ENCODE measurements around the gene POLH.
A peak's percentile ranks its signal among the peaks of the same experiment; 100 is the strongest.

POLH gene

GRCh38 chr6:43623880-43624785, 48.1 kb downstream of the POLH start:
- no peak for DNase-seq
- Histone ChIP-seq H3K36me3 (peaks cover 64 to 71% (median 70%) of the 10 kb centered on the region in 3 donors), H3K27me3 (no peaks in the 10 kb centered on the region), H3K4me1 (peaks cover 0 to 19% (median 16%) of the 10 kb centered on the region in 4 donors), H3K27ac (no peak overlapping the region), H3K4me3 (no peak overlapping the region), H3K9me3 (no peaks in the 10 kb centered on the region)
- intact Hi-C loops (cut with DNase I; ENCODE audit: low total_unique reads) = no loop called here
- no peak for TF ChIP-seq CTCF (IDR thresholded peaks at IDR 0.05)

DNA sequence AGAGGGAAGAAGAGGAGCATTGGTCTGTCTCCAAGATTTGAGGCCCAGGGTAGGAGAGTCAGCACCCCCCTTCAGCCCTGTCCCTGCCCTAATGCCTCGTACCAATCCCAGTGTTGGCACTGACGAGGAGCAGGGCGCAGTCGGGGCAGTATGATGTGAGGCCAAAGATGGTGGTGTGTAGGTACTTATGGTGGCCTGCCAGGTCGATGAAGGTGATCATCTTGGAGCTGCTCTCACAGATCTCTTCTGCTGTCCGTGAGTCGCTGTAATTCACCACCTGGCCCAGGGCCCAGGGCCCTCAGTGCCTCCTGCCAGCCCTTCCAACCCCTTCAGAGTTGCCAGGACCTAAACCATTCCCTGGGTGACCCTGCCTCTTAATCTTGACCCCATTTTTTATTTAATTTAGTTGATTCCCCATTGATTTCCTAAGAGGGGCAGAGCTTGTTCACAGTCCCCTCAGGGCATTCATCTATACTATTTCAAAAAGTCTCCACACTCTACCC, 48.9 kb downstream of the POLH start:
- Histone ChIP-seq H3K27me3 (no peaks in the 10 kb centered on the region), H3K9me3 (no peaks in the 10 kb centered on the region), H3K4me1 (peaks cover 0 to 19% (median 16%) of the 10 kb centered on the region in 4 donors), H3K4me3 (no peak overlapping the region), H3K27ac (no peak overlapping the region), H3K36me3 (peaks cover 59 to 68% (median 65%) of the 10 kb centered on the region in 3 donors)
- no peak for DNase-seq
- intact Hi-C loops (cut with DNase I; ENCODE audit: low total_unique reads) = no loop called here
- no peak for TF ChIP-seq CTCF (IDR thresholded peaks at IDR 0.05)

- Histone ChIP-seq H3K9me3 (no peaks in the 10 kb centered on the region), H3K36me3 (peaks cover 52 to 61% (median 58%) of the 10 kb centered on the region in 3 donors), H3K27ac (no peak overlapping the region), H3K4me1 (peaks cover 0 to 23% (median 20%) of the 10 kb centered on the region in 4 donors), H3K4me3 (no peak overlapping the region), H3K27me3 (no peaks in the 10 kb centered on the region)
- no peak for DNase-seq
- TF ChIP-seq CTCF (IDR thresholded peaks at IDR 0.05) = no peak
- intact Hi-C loops (cut with DNase I; ENCODE audit: low total_unique reads) = no loop called here
Observed at GRCh38 chr6:43625393-43625992, 49.5 kb downstream of the POLH start.

GRCh38 chr6:43627008-43627825, 51.2 kb downstream of the POLH start:
- peak overlapping the region; percentile 93 to 95 for H3K27ac ChIP-seq
- no peaks in the 10 kb centered on the region for H3K27me3 ChIP-seq
- no peak for TF ChIP-seq CTCF (IDR thresholded peaks at IDR 0.05)
- intact Hi-C loops (cut with DNase I; ENCODE audit: low total_unique reads) = no loop called here
- H3K36me3 ChIP-seq = peaks cover 38 to 44% (median 41%) of the 10 kb centered on the region in 3 donors
- H3K9me3 ChIP-seq = no peaks in the 10 kb centered on the region
- peak overlapping the region in 1 of 2 donors; percentile 93 for H3K4me3 ChIP-seq
- H3K4me1 ChIP-seq = peaks cover 0 to 25% (median 21%) of the 10 kb centered on the region in 4 donors
- DNase-seq = peak; percentile 83 to 88

DNA sequence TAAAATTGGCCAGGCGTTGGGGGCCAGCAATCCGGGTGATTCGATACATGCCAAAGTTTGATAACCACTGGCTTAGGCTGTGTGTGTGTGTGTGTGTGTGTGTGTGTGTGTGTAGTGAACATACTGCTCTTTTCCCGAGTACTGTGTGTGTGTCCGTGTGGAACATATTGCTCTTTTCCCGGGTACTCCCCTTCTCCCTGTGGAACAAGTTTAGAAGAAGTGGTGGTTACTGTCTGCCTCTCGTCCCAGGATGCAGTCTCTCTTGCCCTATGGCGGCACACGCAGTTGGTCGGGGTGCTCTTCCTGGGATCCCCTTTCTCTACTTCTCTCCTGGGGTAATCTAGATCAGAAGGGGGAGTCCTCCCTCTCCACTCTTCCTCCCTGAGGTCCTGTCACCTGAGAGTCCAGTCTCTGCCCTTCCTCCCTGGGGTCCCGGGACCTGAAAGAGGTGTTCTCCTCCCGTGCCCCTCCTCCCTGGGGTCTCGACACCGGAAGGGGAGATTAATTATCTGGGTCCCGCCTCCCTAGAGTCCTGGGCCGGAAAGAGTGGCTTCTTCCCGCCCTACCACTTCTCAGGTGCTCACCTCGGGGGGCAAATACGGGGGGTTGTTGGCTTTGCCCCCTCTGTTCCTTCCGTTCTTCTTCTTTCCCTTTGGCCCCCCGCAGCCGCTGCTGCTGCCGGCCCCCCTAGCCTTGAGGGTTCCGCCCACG, 52.6 kb downstream of the POLH start:
- H3K4me3 ChIP-seq = peak overlapping the region; percentile 93 to 99

More for the DNA sequence above, 52.6 kb downstream of the POLH start:
- Histone ChIP-seq H3K4me1 (peaks cover 0 to 25% (median 21%) of the 10 kb centered on the region in 4 donors), H3K36me3 (peaks cover 25 to 31% (median 28%) of the 10 kb centered on the region in 3 donors), H3K9me3 (no peaks in the 10 kb centered on the region), H3K27me3 (no peaks in the 10 kb centered on the region), H3K27ac (peak overlapping the region; percentile 93 to 95)
- peak; percentile 39 to 80 for DNase-seq
- TF ChIP-seq CTCF (IDR thresholded peaks at IDR 0.05) = no peak
- intact Hi-C loops (cut with DNase I; ENCODE audit: low total_unique reads) = no loop called here
